GM19239 (cell line): ENCODE measurements around the gene PROSER3.
"Not testable (repeated sequence)": the region's sequence is repeated elsewhere in the genome, so short reads cannot be mapped to it uniquely, and the experiment has no call there.

Experiments used
- DNase-seq: peaks from one replicate; pipeline ENCODE4 v3.0.0; 2011; ENCODE audit warnings: low spot score; ENCODE audit not compliant: insufficient read length
- FAIRE-seq: peaks from 2 replicates; lab custom pipeline; 2011; peaks lifted over from hg19 to GRCh38; lab: Jason Lieb, UNC

The PROSER3 gene

GRCh38 chr19:35721374-35721773, 36.6 kb upstream of the PROSER3 start:
- no peak for FAIRE-seq

GRCh38 chr19:35722461-35722860, 35.5 kb upstream of the PROSER3 start:
- no peak for FAIRE-seq
- no peak for DNase-seq

More at GRCh38 chr19:35721374-35721773, 36.6 kb upstream of the PROSER3 start:
- no peak for DNase-seq

GRCh38 chr19:35722897-35723296, 35.1 kb upstream of the PROSER3 start:
- DNase-seq: no peak
- no peak for FAIRE-seq

- FAIRE-seq: no peak
Observed at GRCh38 chr19:35723671-35724070, 34.3 kb upstream of the PROSER3 start.

DNA sequence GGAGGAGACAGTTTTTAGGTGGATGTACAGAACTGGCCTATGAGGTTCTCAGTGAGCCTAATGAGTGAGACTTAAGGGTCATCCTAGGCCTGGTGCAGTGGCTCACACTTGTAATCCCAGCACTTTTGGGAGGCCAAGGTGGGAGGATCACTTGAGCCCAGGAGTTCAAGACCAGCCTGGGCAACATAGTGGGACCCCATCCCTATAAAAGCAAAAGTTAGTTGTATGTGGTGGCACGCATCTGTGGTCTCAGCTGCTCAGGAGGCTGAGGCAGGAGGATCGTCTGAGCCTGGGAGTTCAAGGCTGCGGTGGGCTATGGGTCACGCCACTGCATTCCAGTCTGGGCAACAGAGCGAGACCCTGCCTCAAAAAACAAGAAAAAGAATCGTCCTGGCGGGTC, 33.8 kb upstream of the PROSER3 start:
- FAIRE-seq: not testable (repeated sequence)

More at GRCh38 chr19:35723671-35724070, 34.3 kb upstream of the PROSER3 start:
- no peak for DNase-seq

DNA sequence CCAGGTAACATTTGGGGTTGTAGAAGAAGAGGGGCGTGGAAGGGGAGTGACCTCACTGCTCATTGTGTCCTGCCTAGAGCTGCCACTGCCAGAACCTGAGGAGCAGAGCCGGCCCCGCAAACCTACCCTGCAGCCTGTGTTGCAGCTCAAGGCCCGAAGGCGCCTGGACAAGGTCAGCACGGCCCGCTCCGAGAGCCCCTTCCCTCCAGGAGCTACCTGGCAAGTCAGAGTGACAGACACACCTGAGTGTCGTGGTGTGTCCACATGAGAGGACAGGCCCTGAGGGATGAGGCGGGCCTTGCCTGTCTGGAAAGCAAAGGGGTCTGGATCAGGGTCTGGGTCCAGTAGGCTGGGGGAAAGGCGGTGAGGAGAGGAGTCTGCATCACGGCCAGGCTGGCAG, 33.4 kb upstream of the PROSER3 start:
- DNase-seq (no peak), FAIRE-seq (no peak)

More for the DNA sequence above, 33.8 kb upstream of the PROSER3 start:
- not testable (repeated sequence) for DNase-seq

DNA sequence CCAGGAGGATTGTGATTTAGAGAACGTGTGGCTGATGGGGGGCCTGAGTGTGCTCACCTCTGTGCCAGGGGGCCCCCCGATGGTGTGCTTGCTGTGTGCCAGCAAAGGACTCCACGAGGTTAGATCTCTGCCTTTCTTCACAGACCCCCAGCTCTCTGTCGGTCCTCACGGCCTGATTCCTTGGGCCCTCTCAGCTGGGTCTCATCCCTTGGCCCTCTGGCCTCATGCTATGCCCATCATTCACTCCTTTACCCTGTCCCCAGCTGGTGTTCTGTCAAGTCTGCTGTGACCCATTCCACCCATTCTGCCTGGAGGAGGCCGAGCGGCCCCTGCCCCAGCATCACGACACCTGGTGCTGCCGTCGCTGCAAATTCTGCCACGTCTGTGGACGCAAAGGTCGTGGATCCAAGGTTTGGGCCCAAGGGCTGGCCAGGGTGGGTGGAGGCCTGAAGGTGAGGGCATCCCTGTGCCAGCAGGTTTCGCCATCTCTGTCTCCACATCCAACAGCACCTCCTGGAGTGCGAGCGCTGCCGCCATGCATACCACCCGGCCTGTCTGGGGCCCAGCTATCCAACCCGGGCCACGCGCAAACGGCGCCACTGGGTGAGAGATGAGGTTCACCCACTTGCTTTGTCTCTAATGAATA, 32.6 kb upstream of the PROSER3 start:
- FAIRE-seq (no peak), DNase-seq (no peak)

- FAIRE-seq (no peak), DNase-seq (no peak)
Observed at GRCh38 chr19:35727053-35727955, 30.7 kb upstream of the PROSER3 start.

GRCh38 chr19:35727956-35728706, 29.8 kb upstream of the PROSER3 start:
- DNase-seq (no peak), FAIRE-seq (no peak)

- DNase-seq: no peak
- no peak for FAIRE-seq
Observed at GRCh38 chr19:35729021-35729420, 29.0 kb upstream of the PROSER3 start.

DNA sequence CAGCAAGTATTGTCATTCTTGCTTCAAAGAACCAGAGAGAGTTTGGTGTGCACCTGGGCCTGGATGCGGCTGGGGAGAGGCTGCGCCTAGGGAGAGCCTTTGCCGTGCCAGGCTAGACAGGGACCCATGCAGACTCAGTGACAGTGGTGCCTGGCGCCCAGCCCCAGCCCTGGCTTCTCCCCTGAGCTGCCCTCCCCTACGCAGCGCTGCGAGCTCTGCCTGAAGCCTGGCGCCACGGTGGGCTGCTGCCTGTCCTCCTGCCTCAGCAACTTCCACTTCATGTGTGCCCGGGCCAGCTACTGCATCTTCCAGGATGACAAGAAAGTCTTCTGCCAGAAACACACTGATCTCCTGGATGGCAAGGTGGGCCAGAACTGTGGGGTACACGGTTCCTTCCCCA, 28.2 kb upstream of the PROSER3 start:
- no peak for DNase-seq
- no peak for FAIRE-seq

DNA sequence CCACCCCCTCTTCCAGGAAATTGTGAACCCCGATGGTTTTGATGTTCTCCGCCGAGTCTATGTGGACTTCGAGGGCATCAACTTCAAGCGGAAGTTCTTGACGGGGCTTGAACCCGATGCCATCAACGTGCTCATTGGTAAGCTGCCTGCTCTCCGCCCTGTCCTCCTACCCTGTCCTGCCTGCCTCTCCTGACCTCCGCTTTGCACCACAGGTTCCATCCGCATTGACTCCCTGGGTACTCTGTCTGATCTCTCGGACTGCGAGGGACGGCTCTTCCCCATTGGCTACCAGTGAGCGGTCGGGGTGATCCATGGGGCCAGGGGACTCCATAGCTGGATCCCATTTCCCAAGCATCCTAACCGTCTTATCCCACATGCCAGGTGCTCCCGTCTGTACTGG, 27.6 kb upstream of the PROSER3 start:
- FAIRE-seq (no peak), DNase-seq (no peak)

DNA sequence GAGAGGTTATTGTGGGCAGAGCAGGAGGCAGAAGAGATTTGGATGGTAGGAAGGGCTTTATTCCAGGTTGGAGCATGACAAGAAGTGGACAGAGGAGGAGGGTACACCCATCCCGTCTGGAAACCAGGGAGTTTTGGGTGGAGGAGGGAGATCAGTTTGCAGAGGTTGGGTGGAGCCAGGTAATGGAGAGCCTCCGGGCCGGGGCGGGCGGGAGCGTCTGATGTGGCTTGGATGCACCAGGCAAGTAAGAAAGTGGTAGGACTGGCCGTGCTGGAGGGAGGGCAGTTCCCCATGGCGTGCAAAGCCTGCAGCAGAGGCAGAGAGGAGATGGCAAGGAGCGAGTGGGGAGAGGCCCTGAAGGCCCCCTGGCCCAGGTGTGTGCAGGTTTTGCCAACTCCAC, 26.6 kb upstream of the PROSER3 start:
- FAIRE-seq (no peak), DNase-seq (no peak)

DNA sequence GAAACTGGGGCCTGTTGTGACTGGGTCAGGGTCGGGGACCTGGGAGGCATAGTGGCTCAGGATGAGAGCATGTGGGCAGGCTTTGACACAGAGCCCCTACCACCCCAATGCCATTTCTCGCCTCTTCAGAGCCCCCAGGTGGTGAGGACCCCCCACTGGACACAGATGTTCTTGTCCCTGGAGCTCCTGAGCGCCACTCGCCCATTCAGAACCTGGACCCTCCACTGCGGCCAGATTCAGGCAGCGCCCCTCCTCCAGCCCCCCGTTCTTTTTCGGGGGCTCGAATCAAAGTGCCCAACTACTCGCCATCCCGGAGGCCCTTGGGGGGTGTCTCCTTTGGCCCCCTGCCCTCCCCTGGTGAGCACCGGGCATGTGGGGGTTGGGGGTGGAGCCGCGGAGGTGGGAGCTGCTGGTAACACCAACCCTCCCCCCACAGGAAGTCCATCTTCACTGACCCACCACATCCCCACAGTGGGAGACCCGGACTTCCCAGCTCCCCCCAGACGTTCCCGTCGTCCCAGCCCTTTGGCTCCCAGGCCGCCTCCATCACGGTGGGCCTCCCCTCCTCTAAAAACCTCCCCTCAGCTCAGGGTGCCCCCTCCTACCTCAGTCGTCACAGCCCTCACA, 26.1 kb upstream of the PROSER3 start:
- DNase-seq (no peak), FAIRE-seq (no peak)

DNA sequence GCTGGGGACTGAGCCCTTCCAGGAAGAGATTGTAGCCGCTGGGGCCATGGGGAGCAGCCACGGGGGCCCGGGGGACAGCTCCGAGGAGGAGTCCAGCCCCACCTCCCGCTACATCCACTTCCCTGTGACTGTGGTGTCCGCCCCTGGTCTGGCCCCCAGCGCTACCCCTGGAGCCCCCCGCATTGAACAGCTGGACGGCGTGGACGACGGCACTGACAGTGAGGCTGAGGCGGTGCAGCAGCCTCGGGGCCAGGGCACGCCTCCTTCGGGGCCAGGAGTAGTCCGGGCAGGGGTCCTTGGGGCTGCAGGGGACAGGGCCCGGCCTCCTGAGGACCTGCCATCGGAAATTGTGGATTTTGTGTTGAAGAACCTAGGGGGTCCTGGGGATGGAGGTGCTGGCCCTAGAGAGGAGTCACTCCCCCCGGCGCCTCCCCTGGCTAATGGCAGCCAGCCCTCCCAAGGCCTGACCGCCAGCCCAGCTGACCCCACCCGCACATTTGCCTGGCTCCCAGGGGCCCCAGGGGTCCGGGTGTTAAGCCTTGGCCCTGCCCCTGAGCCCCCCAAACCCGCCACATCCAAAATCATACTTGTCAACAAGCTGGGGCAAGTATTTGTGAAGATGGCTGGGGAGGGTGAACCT, 25.3 kb upstream of the PROSER3 start:
- no peak for FAIRE-seq
- DNase-seq: no peak

- FAIRE-seq (no peak), DNase-seq (no peak)
Observed at GRCh38 chr19:35733180-35734125, 24.5 kb upstream of the PROSER3 start.

- no peak for FAIRE-seq
- no peak for DNase-seq
Observed at GRCh38 chr19:35734273-35734672, 23.7 kb upstream of the PROSER3 start.

GRCh38 chr19:35734889-35735288, 23.1 kb upstream of the PROSER3 start:
- FAIRE-seq (no peak), DNase-seq (no peak)
